Neural cell (in vitro differentiated cells): ENCODE data around the gene ADRB1.

ENCODE experiments used
- EP300 ChIP-seq: fragments of 450-650 bp; conservative IDR thresholded peaks from 2 replicates; pipeline ENCODE4 v1.6.1; 2014; ENCODE audit warnings: antibody characterized with exemption, mild to moderate bottlenecking, moderate library complexity; ENCODE audit not compliant: poor library complexity, severe bottlenecking
- EZH2 ChIP-seq: fragments of 200-600, 300-800 bp; shearing (Covaris generic), sonication (generic); IDR thresholded peaks from 2 replicates; pipeline ENCODE4 v1.6.1; 2014; ENCODE audit warnings: antibody characterized with exemption, low read length, borderline replicate concordance, mild to moderate bottlenecking; ENCODE audit not compliant: insufficient read depth, poor library complexity, severe bottlenecking
- MXI1 ChIP-seq: fragments of 450-650 bp; conservative IDR thresholded peaks from 2 replicates; pipeline ENCODE4 v1.6.1; 2014; ENCODE audit warnings: antibody characterized with exemption, mild to moderate bottlenecking; ENCODE audit not compliant: poor library complexity, severe bottlenecking
- POLR2AphosphoS5 ChIP-seq: IDR thresholded peaks from 2 replicates; pipeline ENCODE4 v1.6.1; 2012
- RAD21 ChIP-seq: fragments of 450-650 bp; conservative IDR thresholded peaks from 2 replicates; pipeline ENCODE4 v1.6.1; 2014; ENCODE audit warnings: antibody characterized with exemption, mild to moderate bottlenecking, moderate library complexity
- TAF1 ChIP-seq: IDR thresholded peaks from 2 replicates; pipeline ENCODE4 v1.6.1; 2012; ENCODE audit warnings: low read depth
- TF ChIP-seq, protein P1 (sequence below): fragments of 450-650 bp; IDR thresholded peaks from 2 replicates; pipeline ENCODE4 v1.5.1; 2014; ENCODE audit warnings: antibody characterized with exemption, mild to moderate bottlenecking, moderate library complexity; ENCODE audit not compliant: poor library complexity, severe bottlenecking
- TF ChIP-seq, protein P2 (sequence below): IDR thresholded peaks from 2 replicates; pipeline ENCODE4 v1.6.1; 2012; ENCODE audit warnings: borderline replicate concordance

DNA sequence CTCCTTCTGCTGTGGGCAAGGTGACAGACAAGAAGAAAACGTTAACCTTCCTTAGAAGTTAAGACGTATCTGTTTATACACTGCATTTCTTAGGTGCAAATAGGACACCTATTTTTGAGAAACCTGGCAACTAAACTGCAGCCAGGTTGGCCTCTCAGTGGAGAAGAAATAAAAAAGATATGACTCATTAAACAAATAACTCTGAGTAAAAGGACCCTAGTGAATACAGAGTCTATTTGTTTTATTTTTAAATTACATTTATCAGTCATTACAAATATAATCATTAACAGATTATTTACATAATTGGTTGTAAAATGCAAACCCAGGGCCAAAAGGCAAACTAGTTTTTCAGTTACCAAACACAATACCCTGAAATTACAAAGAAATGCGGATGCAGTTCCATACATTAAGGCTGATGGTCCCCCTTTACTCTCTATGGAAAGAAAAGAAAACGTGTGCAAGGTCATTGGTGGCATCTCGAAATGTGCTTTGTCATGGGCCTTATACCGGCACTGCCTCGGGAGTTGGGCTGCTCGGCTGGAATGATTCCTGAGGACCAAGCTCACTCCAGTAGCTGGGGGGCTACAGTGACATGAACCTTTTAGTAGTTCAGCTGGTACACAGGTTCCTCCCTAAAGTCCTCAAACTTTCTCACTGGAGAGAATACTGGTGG, 38.4 kb downstream of the ADRB1 start:
- TF ChIP-seq, protein P1, sequence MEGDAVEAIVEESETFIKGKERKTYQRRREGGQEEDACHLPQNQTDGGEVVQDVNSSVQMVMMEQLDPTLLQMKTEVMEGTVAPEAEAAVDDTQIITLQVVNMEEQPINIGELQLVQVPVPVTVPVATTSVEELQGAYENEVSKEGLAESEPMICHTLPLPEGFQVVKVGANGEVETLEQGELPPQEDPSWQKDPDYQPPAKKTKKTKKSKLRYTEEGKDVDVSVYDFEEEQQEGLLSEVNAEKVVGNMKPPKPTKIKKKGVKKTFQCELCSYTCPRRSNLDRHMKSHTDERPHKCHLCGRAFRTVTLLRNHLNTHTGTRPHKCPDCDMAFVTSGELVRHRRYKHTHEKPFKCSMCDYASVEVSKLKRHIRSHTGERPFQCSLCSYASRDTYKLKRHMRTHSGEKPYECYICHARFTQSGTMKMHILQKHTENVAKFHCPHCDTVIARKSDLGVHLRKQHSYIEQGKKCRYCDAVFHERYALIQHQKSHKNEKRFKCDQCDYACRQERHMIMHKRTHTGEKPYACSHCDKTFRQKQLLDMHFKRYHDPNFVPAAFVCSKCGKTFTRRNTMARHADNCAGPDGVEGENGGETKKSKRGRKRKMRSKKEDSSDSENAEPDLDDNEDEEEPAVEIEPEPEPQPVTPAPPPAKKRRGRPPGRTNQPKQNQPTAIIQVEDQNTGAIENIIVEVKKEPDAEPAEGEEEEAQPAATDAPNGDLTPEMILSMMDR = no peak
- TF ChIP-seq RAD21 = no peak
- no peak for TF ChIP-seq POLR2AphosphoS5
- no peak for TF ChIP-seq MXI1
- no peak for TF ChIP-seq EZH2
- no peak for TF ChIP-seq EP300
- TF ChIP-seq, protein P2, sequence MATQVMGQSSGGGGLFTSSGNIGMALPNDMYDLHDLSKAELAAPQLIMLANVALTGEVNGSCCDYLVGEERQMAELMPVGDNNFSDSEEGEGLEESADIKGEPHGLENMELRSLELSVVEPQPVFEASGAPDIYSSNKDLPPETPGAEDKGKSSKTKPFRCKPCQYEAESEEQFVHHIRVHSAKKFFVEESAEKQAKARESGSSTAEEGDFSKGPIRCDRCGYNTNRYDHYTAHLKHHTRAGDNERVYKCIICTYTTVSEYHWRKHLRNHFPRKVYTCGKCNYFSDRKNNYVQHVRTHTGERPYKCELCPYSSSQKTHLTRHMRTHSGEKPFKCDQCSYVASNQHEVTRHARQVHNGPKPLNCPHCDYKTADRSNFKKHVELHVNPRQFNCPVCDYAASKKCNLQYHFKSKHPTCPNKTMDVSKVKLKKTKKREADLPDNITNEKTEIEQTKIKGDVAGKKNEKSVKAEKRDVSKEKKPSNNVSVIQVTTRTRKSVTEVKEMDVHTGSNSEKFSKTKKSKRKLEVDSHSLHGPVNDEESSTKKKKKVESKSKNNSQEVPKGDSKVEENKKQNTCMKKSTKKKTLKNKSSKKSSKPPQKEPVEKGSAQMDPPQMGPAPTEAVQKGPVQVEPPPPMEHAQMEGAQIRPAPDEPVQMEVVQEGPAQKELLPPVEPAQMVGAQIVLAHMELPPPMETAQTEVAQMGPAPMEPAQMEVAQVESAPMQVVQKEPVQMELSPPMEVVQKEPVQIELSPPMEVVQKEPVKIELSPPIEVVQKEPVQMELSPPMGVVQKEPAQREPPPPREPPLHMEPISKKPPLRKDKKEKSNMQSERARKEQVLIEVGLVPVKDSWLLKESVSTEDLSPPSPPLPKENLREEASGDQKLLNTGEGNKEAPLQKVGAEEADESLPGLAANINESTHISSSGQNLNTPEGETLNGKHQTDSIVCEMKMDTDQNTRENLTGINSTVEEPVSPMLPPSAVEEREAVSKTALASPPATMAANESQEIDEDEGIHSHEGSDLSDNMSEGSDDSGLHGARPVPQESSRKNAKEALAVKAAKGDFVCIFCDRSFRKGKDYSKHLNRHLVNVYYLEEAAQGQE = no peak
- no peak for TF ChIP-seq TAF1
